H1 (cell line): ENCODE results near the gene NR2F1-AS1. TPM values are rescaled to one million over a fixed set of nuclear protein-coding genes. Genes with fewer than 3 reads are reported as not detected.

Source experiments
- CTCF ChIA-PET: fragments of 300-600 bp; sonication (Branson Sonifier 250); formaldehyde crosslinking; loops from one replicate; lab custom pipeline; 2021; ENCODE audit not compliant: partially characterized antibody; lab: Charles Lee
- POLR2A ChIA-PET: fragments of 300-600 bp; sonication (Branson Sonifier 250); formaldehyde crosslinking; loops from one replicate; lab custom pipeline; 2021; ENCODE audit warnings: inconsistent platforms; ENCODE audit not compliant: partially characterized antibody; lab: Charles Lee
- DNase-seq, 2 experiments: peaks; one replicate each; pipeline versions ENCODE4 v3.0.0 to v3.0.0-alpha.2; 2010 to 2022; ENCODE audit warnings: low spot score in 2 of 2, low read depth in 1 of 2, mixed read lengths in 1 of 2
- FAIRE-seq: peaks from 2 replicates; lab custom pipeline; 2011; peaks lifted over from hg19 to GRCh38; lab: Jason Lieb, UNC
- H2AFZ ChIP-seq: 2 replicates; pipeline ENCODE4 v1.8.1; 2012; ENCODE audit warnings: low read length, inconsistent platforms
- H2AK5ac ChIP-seq: 2 replicates; pipeline ENCODE4 v1.6.1; 2013; ENCODE audit warnings: low read depth, low read length
- H2BK120ac ChIP-seq: replicated peaks from 2 replicates; pipeline ENCODE3; 2013; ENCODE audit warnings: low read depth, low read length, inconsistent platforms
- H2BK12ac ChIP-seq: 2 replicates; pipeline ENCODE4 v1.6.1; 2013; ENCODE audit warnings: low read depth, low read length
- H2BK15ac ChIP-seq: 2 replicates; pipeline ENCODE4 v1.6.1; 2013; ENCODE audit warnings: low read length
- H2BK20ac ChIP-seq: 2 replicates; pipeline ENCODE4 v1.6.1; 2013; ENCODE audit warnings: low read length
- H2BK5ac ChIP-seq: 2 replicates; pipeline ENCODE4 v1.6.1; 2013; ENCODE audit warnings: low read depth, low read length
- H3K14ac ChIP-seq: 2 replicates; pipeline ENCODE4 v1.6.1; 2013; ENCODE audit warnings: inconsistent platforms; ENCODE audit not compliant: insufficient read length
- H3K18ac ChIP-seq: 2 replicates; pipeline ENCODE4 v1.6.1; 2013; ENCODE audit warnings: low read length; ENCODE audit errors: extremely low read depth
- H3K23ac ChIP-seq: 2 replicates; pipeline ENCODE4 v1.6.1; 2013; ENCODE audit warnings: inconsistent platforms; ENCODE audit not compliant: insufficient read length
- H3K23me2 ChIP-seq: 2 replicates; pipeline ENCODE4 v1.6.1; 2013; ENCODE audit warnings: low read depth, low read length
- H3K27ac ChIP-seq: 2 replicates; pipeline ENCODE4 v1.6.1; 2011; ENCODE audit warnings: low read depth, low read length, inconsistent platforms
- H3K27me3 ChIP-seq, 4 experiments: replicated peaks in 1 of 4; 1 replicate in 1 of 4; 2 replicates in 3 of 4; pipeline versions ENCODE4 v1.6.1 to v1.8.1; 2011 to 2013; ENCODE audit warnings: low read length in 3 of 4, mild to moderate bottlenecking in 3 of 4, inconsistent platforms in 2 of 4, mixed read lengths in 2 of 4, moderate library complexity in 1 of 4; ENCODE audit not compliant: control insufficient read depth in 3 of 4, insufficient read depth in 3 of 4; ENCODE audit errors: extremely low read depth in 1 of 4
- H3K36me3 ChIP-seq, 4 experiments: 2 replicates each; pipeline versions ENCODE4 v1.6.1 to v1.8.1; 2011 to 2013; ENCODE audit warnings: mild to moderate bottlenecking in 4 of 4, low read length in 3 of 4, moderate library complexity in 2 of 4, control low read depth in 1 of 4, inconsistent platforms in 1 of 4; ENCODE audit not compliant: insufficient read depth in 4 of 4, control insufficient read depth in 2 of 4
- H3K4ac ChIP-seq: replicated peaks from 2 replicates; pipeline ENCODE3; 2013; ENCODE audit warnings: low read length, low read depth, mixed read lengths, inconsistent platforms; ENCODE audit not compliant: insufficient read length
- H3K4me1 ChIP-seq, 4 experiments: replicated peaks in 1 of 4; 1 replicate in 1 of 4; 2 replicates in 3 of 4; pipeline versions ENCODE4 v1.6.1 to v1.8.1; 2011 to 2013; ENCODE audit warnings: low read length in 3 of 4, inconsistent platforms in 2 of 4, mixed read lengths in 1 of 4; ENCODE audit not compliant: insufficient read depth in 4 of 4, control insufficient read depth in 3 of 4
- H3K4me2 ChIP-seq, 2 experiments: 2 replicates each; pipeline versions ENCODE4 v1.6.1 to v1.8.1; 2011 to 2013; ENCODE audit warnings: low read depth in 2 of 2, low read length in 2 of 2, control low read depth in 1 of 2, inconsistent platforms in 1 of 2, mild to moderate bottlenecking in 1 of 2; ENCODE audit not compliant: insufficient read depth in 1 of 2
- H3K4me3 ChIP-seq, 4 experiments: fragments of 200-600, 300-600 bp in 1 of 4; sonication (generic), shearing (Covaris generic), sonication (Bioruptor Twin) in 1 of 4; 2 replicates each; pipeline versions ENCODE4 v1.5.1 to v1.8.1; 2011 to 2016; ENCODE audit warnings: low read length in 4 of 4, low read depth in 3 of 4, control low read depth in 2 of 4, inconsistent platforms in 2 of 4, mild to moderate bottlenecking in 2 of 4, mixed read lengths in 1 of 4, moderate library complexity in 1 of 4; ENCODE audit not compliant: insufficient read depth in 2 of 4; ENCODE audit errors: extremely low read depth in 1 of 4
- H3K56ac ChIP-seq: replicated peaks from 2 replicates; pipeline ENCODE3; 2013; ENCODE audit warnings: low read depth, mild to moderate bottlenecking, mixed read lengths, low read length, inconsistent platforms; ENCODE audit not compliant: insufficient read length
- H3K79me1 ChIP-seq: 2 replicates; pipeline ENCODE4 v1.6.1; 2013; ENCODE audit warnings: low read depth, low read length, control low read depth
- H3K79me2 ChIP-seq, 2 experiments: 2 replicates each; pipeline versions ENCODE4 v1.6.1 to v1.8.1; 2012 to 2013; ENCODE audit warnings: low read length in 2 of 2, mild to moderate bottlenecking in 2 of 2, inconsistent platforms in 1 of 2; ENCODE audit not compliant: insufficient read depth in 2 of 2, control insufficient read depth in 1 of 2
- H3K9ac ChIP-seq, 4 experiments: replicated peaks in 1 of 4; 1 replicate in 1 of 4; 2 replicates in 3 of 4; pipeline versions ENCODE4 v1.6.1 to v1.8.1; 2011 to 2013; ENCODE audit warnings: low read depth in 3 of 4, low read length in 3 of 4, control low read depth in 2 of 4, mild to moderate bottlenecking in 2 of 4, moderate library complexity in 2 of 4, inconsistent platforms in 1 of 4; ENCODE audit errors: extremely low read depth in 1 of 4
- H3K9me3 ChIP-seq, 2 experiments: 2 replicates each; pipeline versions ENCODE4 v1.6.1 to v1.8.1; 2012 to 2013; ENCODE audit warnings: mild to moderate bottlenecking in 2 of 2, moderate library complexity in 2 of 2, control low read depth in 1 of 2, inconsistent platforms in 1 of 2, low read depth in 1 of 2, low read length in 1 of 2, mixed read lengths in 1 of 2; ENCODE audit not compliant: insufficient read depth in 2 of 2
- H4K20me1 ChIP-seq, 2 experiments: replicated peaks in 1 of 2; 2 replicates each; pipeline versions ENCODE3 to v1.8.1; 2011 to 2013; ENCODE audit warnings: inconsistent platforms in 2 of 2, low read length in 2 of 2, mild to moderate bottlenecking in 1 of 2; ENCODE audit not compliant: insufficient read depth in 2 of 2, control insufficient read depth in 1 of 2
- H4K5ac ChIP-seq: 2 replicates; pipeline ENCODE4 v1.6.1; 2013; ENCODE audit warnings: low read length, low read depth, mixed read lengths, inconsistent platforms; ENCODE audit not compliant: insufficient read length
- H4K8ac ChIP-seq: 2 replicates; pipeline ENCODE4 v1.8.0; 2013; ENCODE audit warnings: mild to moderate bottlenecking, moderate library complexity, low read length, inconsistent platforms; ENCODE audit not compliant: insufficient read depth; ENCODE audit errors: extremely low read depth
- H4K91ac ChIP-seq: replicated peaks from 2 replicates; pipeline ENCODE3; 2013; ENCODE audit warnings: low read length, mixed read lengths, inconsistent platforms; ENCODE audit not compliant: insufficient read length
- ASH2L ChIP-seq: fragments of 200-600, 300-600 bp; sonication (generic); IDR thresholded peaks from one replicate; pipeline ENCODE4 v1.7.1; 2017; ENCODE audit warnings: low read length
- E2F6 ChIP-seq: IDR thresholded peaks from 2 replicates; pipeline ENCODE4 v1.6.1; 2012; ENCODE audit warnings: inconsistent platforms
- GTF2F1 ChIP-seq: IDR thresholded peaks from 2 replicates; pipeline ENCODE4 v1.6.1; 2012; ENCODE audit warnings: low read depth, low read length, improper control_type of control experiment, borderline replicate concordance
- HDAC6 ChIP-seq: IDR thresholded peaks from one replicate; pipeline ENCODE4 v1.7.1; 2012; ENCODE audit warnings: low read depth, mild to moderate bottlenecking, inconsistent platforms, low read length, moderate library complexity
- JUN ChIP-seq: IDR thresholded peaks from 2 replicates; pipeline ENCODE4 v1.6.1; 2011; ENCODE audit warnings: low read depth, mild to moderate bottlenecking, improper control_type of control experiment, low read length
- JUND ChIP-seq: IDR thresholded peaks from 2 replicates; pipeline ENCODE4 v1.6.1; 2011; ENCODE audit warnings: mild to moderate bottlenecking, improper control_type of control experiment, low read length
- POLR2AphosphoS5 ChIP-seq: IDR thresholded peaks from 2 replicates; pipeline ENCODE4 v1.6.1; 2011; ENCODE audit warnings: low read depth, low read length
- RAD21 ChIP-seq, 2 experiments: IDR thresholded peaks in 1 of 2; conservative IDR thresholded peaks in 1 of 2; 2 replicates each; pipeline ENCODE4 v1.6.1; 2011; ENCODE audit warnings: low read depth in 2 of 2, low read length in 2 of 2, improper control_type of control experiment in 1 of 2, inconsistent platforms in 1 of 2, mild to moderate bottlenecking in 1 of 2, moderate library complexity in 1 of 2
- RFX5 ChIP-seq: IDR thresholded peaks from 2 replicates; pipeline ENCODE4 v1.6.1; 2011; ENCODE audit warnings: low read depth, low read length, improper control_type of control experiment, borderline replicate concordance
- SUZ12 ChIP-seq: fragments of 200-600 bp; sonication (generic); IDR thresholded peaks from 2 replicates; pipeline ENCODE4 v1.6.1; 2012; ENCODE audit warnings: mild to moderate bottlenecking, inconsistent platforms, low read length, moderate library complexity, mixed read lengths
- TAF7 ChIP-seq: optimal IDR thresholded peaks from 2 replicates; pipeline ENCODE3; 2011; ENCODE audit warnings: low read depth, mild to moderate bottlenecking, inconsistent platforms, low read length, moderate library complexity, borderline replicate concordance
- WGBS, 2 experiments: shearing (Covaris generic) in 1 of 2; methylation state at CpG; one replicate each; pipeline versions ENCODE4 v1.1.6 to v1.1.7; 2013 to 2015; ENCODE audit warnings: low lambda C conversion rate in 2 of 2, mixed read lengths in 2 of 2, inconsistent platforms in 1 of 2, low coverage in 1 of 2, missing lambda C conversion rate in 1 of 2; ENCODE audit not compliant: insufficient replicate concordance in 2 of 2, insufficient coverage in 1 of 2, insufficient read length in 1 of 2; ENCODE audit errors: extremely low coverage in 1 of 2, missing lambda C conversion rate in 1 of 2; 5-methylcytosine and 5-hydroxymethylcytosine counted together
- polyA plus RNA-seq, 7 experiments: library from polyadenylated mRNA; depleted of rRNA in 3 of 7; stranded (reverse) in 5 of 7; unstranded in 2 of 7; fragments of >200 nt in 5 of 7; fragments of 200-250 nt in 2 of 7; gene quantifications; 1 replicate in 5 of 7; 2 replicates in 1 of 7; 4 replicates in 1 of 7; pipeline versions ENCODE4 v1.2.1 to v1.2.3, GENCODE V29; 2011 to 2013; ENCODE audit warnings: missing spikeins in 2 of 7, mixed read lengths in 2 of 7
- total RNA-seq: library from RNA; stranded (reverse); fragmentation: NEBNext Ultra II Directional; extraction: Animal tissue kit (Norgen Biotek cat#: 25700); gene quantifications from 2 replicates; pipeline ENCODE4 v1.2.1, GENCODE V29; 2021

The NR2F1-AS1 gene
- total and polyA plus RNA-seq, 2 of the 8 experiments (the other 6 are each of a cell fraction or from before 2014, with no cell fraction given), result 1.6 to 5.6 TPM

- H3K23me2 ChIP-seq, result no peaks in the 10 kb centered on the region
- no peak overlapping the region for H3K4ac ChIP-seq
- no peak overlapping the region for H3K27ac ChIP-seq
- H4K5ac ChIP-seq, result no peak overlapping the region
- H3K56ac ChIP-seq, result no peak overlapping the region
- FAIRE-seq (no peak), DNase-seq (no peak)
- no peak overlapping the region for H3K23ac ChIP-seq
- no peak overlapping the region for H2BK120ac ChIP-seq
- no peaks in the 10 kb centered on the region for H3K9me3 ChIP-seq
- no peaks in the 10 kb centered on the region for H4K20me1 ChIP-seq
- WGBS, 2 experiments, result 75% methylated on average over 2 of the region's 2 CpGs; no CpG with 5 or more reads in 1 of the 2 experiments
- H2BK5ac ChIP-seq, result no peak overlapping the region
- no peaks in the 10 kb centered on the region for H3K79me2 ChIP-seq
- no peaks in the 10 kb centered on the region for H3K79me1 ChIP-seq
- CTCF ChIA-PET, result interaction anchor here (1.3 kb wide), 1 partner anchor 11 kb away, joined by 5 read pairs; no protein-coding TSS in a partner anchor
- H4K8ac ChIP-seq, result no peak overlapping the region
- no peak overlapping the region for H3K4me2 ChIP-seq
- no peak overlapping the region for H3K9ac ChIP-seq
- no peaks in the 10 kb centered on the region for H3K4me1 ChIP-seq
- H3K36me3 ChIP-seq, result no peaks in the 10 kb centered on the region
- no peak overlapping the region for H2BK20ac ChIP-seq
- H3K18ac ChIP-seq, result no peak overlapping the region
- H2AFZ ChIP-seq, result no peak overlapping the region
- no peak overlapping the region for H2BK12ac ChIP-seq
- H3K14ac ChIP-seq, result no peak overlapping the region
- no peaks in the 10 kb centered on the region for H3K27me3 ChIP-seq
- H2AK5ac ChIP-seq, result no peak overlapping the region
- no peak overlapping the region for H3K4me3 ChIP-seq
- POLR2A ChIA-PET, result no interaction called here
- no peak overlapping the region for H2BK15ac ChIP-seq
- no peak overlapping the region for H4K91ac ChIP-seq
- TF ChIP-seq E2F6, result no peak
- no peak for TF ChIP-seq GTF2F1
- no peak for TF ChIP-seq JUN
- no peak for TF ChIP-seq JUND
- TF ChIP-seq HDAC6, result no peak
- no peak for TF ChIP-seq TAF7
- no peak for TF ChIP-seq ASH2L
- TF ChIP-seq SUZ12, result no peak
- TF ChIP-seq RFX5, result no peak
- TF ChIP-seq POLR2AphosphoS5, result no peak
- TF ChIP-seq RAD21 (IDR thresholded peaks at IDR 0.05 in 1 of 2, conservative IDR thresholded peaks at IDR 0.05 in 1 of 2; ENCODE audit: low read depth in 2 of 2, low read length in 2 of 2), result no peak
Measured at GRCh38 chr5:93510626-93511380, 70.2 kb downstream of the NR2F1-AS1 start.
